Prostate gland (tissue), 2 donors: ENCODE measurements around the gene LAMA3.

ENCODE experiments used
- CTCF ChIP-seq, 4 experiments: fragments of 200-600 bp in 2 of 4; fragments of 450-650 bp in 2 of 4; sonication (generic) in 2 of 4; IDR thresholded peaks; 1 replicate in 3 of 4; 2 replicates in 1 of 4; pipeline ENCODE4 v1.5.1; 2016 to 2019; ENCODE audit warnings: antibody characterized with exemption in 4 of 4, mild to moderate bottlenecking in 2 of 4, moderate library complexity in 2 of 4
- POLR2A ChIP-seq: fragments of 450-650 bp; IDR thresholded peaks from one replicate; pipeline ENCODE4 v1.6.1; 2016; ENCODE audit warnings: antibody characterized with exemption, mild to moderate bottlenecking
- POLR2AphosphoS5 ChIP-seq: sonication (generic); formaldehyde crosslinking; IDR thresholded peaks from one replicate; pipeline ENCODE4 v1.6.1; 2017; ENCODE audit warnings: antibody characterized with exemption

- TF ChIP-seq CTCF (IDR thresholded peaks at IDR 0.05) (no peak), POLR2AphosphoS5 (no peak), POLR2A (no peak)
Observed at GRCh38 chr18:23648456-23648855, 40.8 kb upstream of the LAMA3 start.
